ENCODE data around the gene JAK3. TPM values are rescaled to one million over a fixed set of nuclear protein-coding genes. Genes with fewer than 3 reads are reported as not detected.
A peak's percentile ranks its signal among the peaks of the same experiment; 100 is the strongest.
"Not testable (repeated sequence)": the region's sequence is repeated elsewhere in the genome, so short reads cannot be mapped to it uniquely, and the experiment has no call there.

Gene JAK3
- total and polyA plus RNA-seq, 2 of the 13 experiments (the other 11 are each of a cell fraction or from before 2014, with no cell fraction given): 3.4 to 18.6 TPM

DNA sequence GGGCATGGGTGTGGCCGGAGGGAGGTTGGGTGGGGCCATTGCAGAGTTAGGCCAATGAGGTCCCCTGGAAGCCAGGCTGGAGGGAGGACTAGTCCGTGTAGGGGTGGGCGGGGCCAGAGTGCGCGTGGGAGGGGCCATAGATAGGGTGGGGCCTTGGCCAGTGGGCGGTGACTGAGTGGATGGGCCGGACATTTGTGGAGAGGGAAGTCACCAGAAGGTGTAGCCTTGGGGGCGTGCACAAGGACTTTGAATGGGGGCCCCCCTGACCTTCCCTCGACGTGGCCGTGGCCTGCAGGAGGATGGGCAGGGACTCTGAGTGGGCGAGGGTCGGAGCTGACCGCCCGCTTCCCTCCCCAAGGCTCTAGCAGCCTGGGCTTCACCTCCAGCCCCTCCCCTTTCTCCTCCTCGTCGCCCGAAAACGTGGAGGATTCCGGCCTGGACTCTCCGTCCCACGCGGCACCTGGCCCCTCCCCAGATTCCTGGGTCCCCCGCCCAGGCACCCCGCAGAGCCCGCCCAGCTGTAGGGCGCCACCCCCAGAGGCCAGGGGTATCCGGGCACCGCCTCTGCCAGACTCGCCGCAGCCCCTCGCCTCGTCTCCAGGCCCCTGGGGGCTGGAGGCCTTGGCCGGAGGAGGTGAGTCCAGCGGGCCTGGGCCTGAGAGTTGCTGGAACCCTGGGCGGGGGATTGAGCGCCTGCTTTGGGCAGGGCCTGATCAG, 69.4 kb downstream of the JAK3 start (continued):
- TF ChIP-seq, protein P1, sequence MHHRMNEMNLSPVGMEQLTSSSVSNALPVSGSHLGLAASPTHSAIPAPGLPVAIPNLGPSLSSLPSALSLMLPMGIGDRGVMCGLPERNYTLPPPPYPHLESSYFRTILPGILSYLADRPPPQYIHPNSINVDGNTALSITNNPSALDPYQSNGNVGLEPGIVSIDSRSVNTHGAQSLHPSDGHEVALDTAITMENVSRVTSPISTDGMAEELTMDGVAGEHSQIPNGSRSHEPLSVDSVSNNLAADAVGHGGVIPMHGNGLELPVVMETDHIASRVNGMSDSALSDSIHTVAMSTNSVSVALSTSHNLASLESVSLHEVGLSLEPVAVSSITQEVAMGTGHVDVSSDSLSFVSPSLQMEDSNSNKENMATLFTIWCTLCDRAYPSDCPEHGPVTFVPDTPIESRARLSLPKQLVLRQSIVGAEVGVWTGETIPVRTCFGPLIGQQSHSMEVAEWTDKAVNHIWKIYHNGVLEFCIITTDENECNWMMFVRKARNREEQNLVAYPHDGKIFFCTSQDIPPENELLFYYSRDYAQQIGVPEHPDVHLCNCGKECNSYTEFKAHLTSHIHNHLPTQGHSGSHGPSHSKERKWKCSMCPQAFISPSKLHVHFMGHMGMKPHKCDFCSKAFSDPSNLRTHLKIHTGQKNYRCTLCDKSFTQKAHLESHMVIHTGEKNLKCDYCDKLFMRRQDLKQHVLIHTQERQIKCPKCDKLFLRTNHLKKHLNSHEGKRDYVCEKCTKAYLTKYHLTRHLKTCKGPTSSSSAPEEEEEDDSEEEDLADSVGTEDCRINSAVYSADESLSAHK (CRISPR knock-in tag; IDR thresholded peaks at IDR 0.05; ENCODE audit: borderline replicate concordance): no peak
- TF ChIP-seq IRF2 (CRISPR knock-in tag; IDR thresholded peaks at IDR 0.05) (no peak), ZNF703 (CRISPR knock-in tag; IDR thresholded peaks at IDR 0.05; ENCODE audit: borderline replicate concordance) (0 out of 2 replicates have a peak, but pooled peaks have one; percentile 34)

DNA sequence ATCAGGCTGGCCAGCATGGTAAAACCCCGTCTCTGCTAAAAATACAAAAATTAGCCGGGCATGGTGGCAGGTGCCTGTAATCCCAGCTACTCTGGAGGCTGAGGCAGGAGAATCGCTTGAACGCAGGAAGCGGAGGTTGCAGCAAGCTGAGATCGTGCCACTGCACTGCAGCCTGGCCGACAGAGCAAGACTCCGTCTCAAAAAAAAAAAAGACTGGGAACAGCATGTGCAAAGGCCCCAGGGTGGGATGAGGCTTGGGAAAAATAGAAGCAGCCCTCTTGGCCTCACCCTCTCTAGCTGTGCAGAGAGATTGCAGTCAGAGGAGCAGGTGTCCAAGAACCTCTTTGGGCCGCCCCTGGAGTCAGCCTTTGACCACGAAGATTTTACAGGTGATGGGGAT, 69.9 kb downstream of the JAK3 start:
- DNase-seq (ENCODE audit: low spot score); intact Hi-C loops (cut with micrococcal nuclease; ENCODE audit: unreplicated experiment): not testable (repeated sequence)

More for the DNA sequence above, 69.9 kb downstream of the JAK3 start:
- H3K4me2 ChIP-seq (ENCODE audit: low read depth, low read length); BruUV-seq (replicated peaks); ATAC-seq; H3K4me1 ChIP-seq (ENCODE audit: insufficient read depth, low read length); H3K9ac ChIP-seq (ENCODE audit: insufficient read depth, low read depth, low read length); H3K27me3 ChIP-seq (ENCODE audit: control insufficient read depth in 1 of 2, insufficient read depth in 2 of 2, low read length in 2 of 2); H3K4me3 ChIP-seq (replicated peaks in 1 of 3; ENCODE audit: insufficient read depth in 1 of 3, low read depth in 2 of 3, low read length in 3 of 3); in situ Hi-C loops (cut with HindIII; ENCODE audit: extremely low pct_ligation_motif_present, low pct_unique_long_range_greater_than_20kb); H3K9me3 ChIP-seq (ENCODE audit: low read length); FAIRE-seq; H3K36me3 ChIP-seq (replicated peaks in 1 of 2; ENCODE audit: control insufficient read depth in 1 of 2, insufficient read depth in 2 of 2, low read length in 2 of 2); H3K79me2 ChIP-seq (ENCODE audit: insufficient read depth, low read length); H3K27ac ChIP-seq (ENCODE audit: extremely low read length, insufficient read depth, low read length); CTCF ChIA-PET (ENCODE audit: low intra/inter-chr PET ratio, low total read pairs); H4K20me1 ChIP-seq (ENCODE audit: insufficient read depth, low read length); H2AFZ ChIP-seq (ENCODE audit: low read length): not testable (repeated sequence)
- POLR2A ChIA-PET: interaction anchor here (1.2 kb wide), 1 partner anchor 17 kb away, joined by 3 read pairs; the partner anchor contains the start of gene B3GNT3
- 85% methylated on average over 9 of the region's 10 CpGs for WGBS (ENCODE audit: low lambda C conversion rate)
